ENCODE results near the gene IVNS1ABP. TPM values are rescaled to one million over a fixed set of nuclear protein-coding genes. Genes with fewer than 3 reads are reported as not detected.

Gene IVNS1ABP
- total RNA-seq, 4 donors from 2014 or later = 41.8 to 125 (median 66.7) TPM

GRCh38 chr1:185250063-185250462, 67.0 kb downstream of the IVNS1ABP start:
- no peak for TF ChIP-seq EP300 (IDR thresholded peaks at IDR 0.05)
- no peak for TF ChIP-seq POLR2A (IDR thresholded peaks at IDR 0.05)
- no peak for TF ChIP-seq CTCF (IDR thresholded peaks at IDR 0.05)
- Histone ChIP-seq H3K4me3 (no peak overlapping the region), H3K4me1 (no peaks in the 10 kb centered on the region), H3K9me3 (no peaks in the 10 kb centered on the region), H3K27me3 (no peaks in the 10 kb centered on the region), H3K27ac (no peak overlapping the region), H3K36me3 (no peaks in the 10 kb centered on the region)
- DNase-seq (ENCODE audit: low spot score in 2 of 2) = no peak
- WGBS, 2 donors = 67 to 68% methylated on average over 4 of the region's 4 CpGs

- H3K4me1 ChIP-seq = no peaks in the 10 kb centered on the region
- 55 to 59% methylated on average over 2 of the region's 2 CpGs for WGBS, 2 donors
- TF ChIP-seq POLR2A (IDR thresholded peaks at IDR 0.05) (no peak), EP300 (IDR thresholded peaks at IDR 0.05) (no peak), CTCF (IDR thresholded peaks at IDR 0.05) (no peak)
- no peak for DNase-seq (ENCODE audit: low spot score in 2 of 2)
- no peaks in the 10 kb centered on the region for H3K9me3 ChIP-seq
- H3K27ac ChIP-seq = no peak overlapping the region
- H3K4me3 ChIP-seq = no peak overlapping the region
- no peaks in the 10 kb centered on the region for H3K36me3 ChIP-seq
- no peaks in the 10 kb centered on the region for H3K27me3 ChIP-seq
Measured at GRCh38 chr1:185249563-185249962, 67.5 kb downstream of the IVNS1ABP start.

Small RNA genes lying within 50 kb of the gene (small RNA-seq; reads per million reads assigned to genes)
- gene RF00019 = not detected

Other genes starting within 250 kb of the IVNS1ABP start
- 10 to 100 TPM; 13.5 to 30.2 (median 18.0) TPM for gene TRMT1L, start 160.3 kb downstream of the IVNS1ABP start, total RNA-seq
- 10 to 100 TPM in 3 of 4 donors, 1 to 10 TPM in 1; 8.2 to 16.0 (median 11.7) TPM for gene SWT1, start 160.1 kb downstream of the IVNS1ABP start, total RNA-seq

All from tibial nerve (tissue), 4 donors.